B cell (primary cell): ENCODE data around the gene RASSF3. TPM values are rescaled to one million over a fixed set of nuclear protein-coding genes. Genes with fewer than 3 reads are reported as not detected.

ENCODE experiments used
- ATAC-seq: fragments of 200-7000 bp; cut with Tn5 transposase; one replicate; pipeline ENCODE4 v1.10.0; 2021; ENCODE audit warnings: low read depth, mild to moderate bottlenecking, moderate number of reproducible peaks, moderate library complexity
- CTCF ChIA-PET: fragments of 350-600 bp; sonication (Branson Sonifier 250); formaldehyde crosslinking; loops from one replicate; lab custom pipeline; 2021; ENCODE audit warnings: antibody characterized with exemption, inconsistent platforms; lab: Charles Lee
- POLR2A ChIA-PET: fragments of 350-600 bp; sonication (Branson Sonifier 250); formaldehyde crosslinking; loops from one replicate; lab custom pipeline; 2021; ENCODE audit warnings: antibody characterized with exemption; lab: Charles Lee
- DNase-seq: peaks from one replicate; pipeline ENCODE4 v3.0.0; 2013
- H2AFZ ChIP-seq: 2 replicates; pipeline ENCODE4 v1.6.1; 2012; ENCODE audit warnings: mild to moderate bottlenecking, low read depth, low read length; ENCODE audit not compliant: insufficient read depth, poor library complexity, severe bottlenecking
- H3K27ac ChIP-seq, 2 donors: 1 replicate in 1 of 2; 2 replicates in 1 of 2; pipeline ENCODE4 v1.5.1; 2012 to 2013; ENCODE audit warnings: low read length in 2 of 2, mild to moderate bottlenecking in 2 of 2, moderate library complexity in 1 of 2
- H3K27me3 ChIP-seq, 4 experiments: fragments of 200-600 bp in 1 of 4; sonication (generic) in 1 of 4; replicated peaks in 1 of 4; 1 replicate in 2 of 4; 2 replicates in 2 of 4; pipeline versions ENCODE4 v1.6.1 to v1.7.0; 2013 to 2016; ENCODE audit warnings: low read length in 3 of 4, mild to moderate bottlenecking in 2 of 4, mixed read lengths in 1 of 4, moderate library complexity in 1 of 4; ENCODE audit not compliant: insufficient read depth in 4 of 4, control insufficient read depth in 3 of 4; ENCODE audit errors: control extremely low read depth in 1 of 4
- H3K36me3 ChIP-seq, 2 experiments: replicated peaks in 1 of 2; 1 replicate in 1 of 2; 2 replicates in 1 of 2; pipeline versions ENCODE4 v1.6.1 to v1.7.1; 2013; ENCODE audit warnings: low read length in 1 of 2; ENCODE audit not compliant: insufficient read depth in 2 of 2, control insufficient read depth in 1 of 2; ENCODE audit errors: control extremely low read depth in 1 of 2, extremely low read depth in 1 of 2
- H3K4me1 ChIP-seq, 2 donors: fragments of 200-600 bp in 1 of 2; sonication (generic) in 1 of 2; 1 replicate in 1 of 2; 2 replicates in 1 of 2; pipeline versions ENCODE4 v1.5.1 to v1.6.1; 2013 to 2017; ENCODE audit warnings: low read length in 2 of 2; ENCODE audit not compliant: control insufficient read depth in 2 of 2, insufficient read depth in 2 of 2
- H3K4me2 ChIP-seq: replicated peaks from 2 replicates; pipeline ENCODE3; 2012; ENCODE audit warnings: mild to moderate bottlenecking, low read depth, low read length; ENCODE audit not compliant: poor library complexity, severe bottlenecking
- H3K4me3 ChIP-seq, 5 experiments: fragments of 200-600 bp in 1 of 5; sonication (generic) in 1 of 5; 1 replicate in 3 of 5; 2 replicates in 2 of 5; pipeline versions ENCODE4 v1.5.1 to v1.7.0; 2011 to 2016; ENCODE audit warnings: low read length in 4 of 5, mild to moderate bottlenecking in 4 of 5, low read depth in 2 of 5, control low read depth in 1 of 5, moderate library complexity in 1 of 5; ENCODE audit not compliant: insufficient read depth in 1 of 5; ENCODE audit errors: control extremely low read depth in 1 of 5, extremely low read depth in 1 of 5
- H3K79me2 ChIP-seq: fragments of 200-600 bp; sonication (generic); one replicate; pipeline ENCODE4 v1.6.0; 2016; ENCODE audit warnings: low read length; ENCODE audit not compliant: control insufficient read depth, insufficient read depth
- H3K9ac ChIP-seq: fragments of 200-600 bp; sonication (generic); 2 replicates; pipeline ENCODE4 v1.6.1; 2017; ENCODE audit warnings: mild to moderate bottlenecking, low read length, moderate library complexity
- H3K9me3 ChIP-seq, 3 donors: one replicate each; pipeline versions ENCODE4 v1.6.1 to v1.7.1; 2013; ENCODE audit warnings: low read length in 2 of 3; ENCODE audit not compliant: control insufficient read depth in 2 of 3, insufficient read depth in 1 of 3; ENCODE audit errors: control extremely low read depth in 1 of 3
- H4K20me1 ChIP-seq: 2 replicates; pipeline ENCODE4 v1.6.0; 2012; ENCODE audit warnings: mild to moderate bottlenecking, low read length; ENCODE audit not compliant: insufficient read depth, control insufficient read depth, poor library complexity, severe bottlenecking
- H3K27ac Mint-ChIP-seq: one replicate; pipeline ENCODE4 v1.8.0; 2021; ENCODE audit warnings: mixed read lengths
- H3K27me3 Mint-ChIP-seq: one replicate; pipeline ENCODE4 v1.8.0; 2021; ENCODE audit warnings: mixed read lengths
- H3K4me1 Mint-ChIP-seq: one replicate; pipeline ENCODE4 v1.8.0; 2021; ENCODE audit warnings: mixed read lengths
- H3K4me3 Mint-ChIP-seq: one replicate; pipeline ENCODE4 v1.8.0; 2021; ENCODE audit warnings: mixed read lengths
- H3K9me3 Mint-ChIP-seq: one replicate; pipeline ENCODE4 v1.8.0; 2022; ENCODE audit warnings: mixed read lengths; ENCODE audit not compliant: insufficient read depth
- EZH2 ChIP-seq: IDR thresholded peaks from 2 replicates; pipeline ENCODE4 v1.6.1; 2012; ENCODE audit warnings: borderline replicate concordance, low read depth, mild to moderate bottlenecking, moderate library complexity, low read length; ENCODE audit not compliant: insufficient read depth, poor library complexity, severe bottlenecking
- WGBS: methylation state at CpG from one replicate; pipeline ENCODE4 v1.1.5; 2013; ENCODE audit warnings: missing lambda C conversion rate; ENCODE audit not compliant: insufficient coverage; 5-methylcytosine and 5-hydroxymethylcytosine counted together
- intact Hi-C: fragments of 100-400 bp; cut with micrococcal nuclease; formaldehyde crosslinking; loops from one replicate; pipeline ENCODE4 v1.10.0; 2022
- polyA plus RNA-seq: library from polyadenylated mRNA; depleted of rRNA; stranded (reverse); fragments of >200 nt; gene quantifications from 2 replicates; pipeline ENCODE4 v1.2.3, GENCODE V29; 2012
- total RNA-seq, 2 donors: library from RNA; stranded (reverse); fragments of 120-200 nt in 1 of 2; gene quantifications; 1 replicate in 1 of 2; 2 replicates in 1 of 2; pipeline versions ENCODE4 v1.2.3 to v1.2.4, GENCODE V29; 2013 to 2022
- TF ChIP-seq, protein P1 (sequence below): fragments of 200-600 bp; IDR thresholded peaks from one replicate; pipeline ENCODE4 v1.8.0; 2022; ENCODE audit warnings: antibody characterized with exemption, mild to moderate bottlenecking

Gene RASSF3
- total and polyA plus RNA-seq, 2 donors (not counting 1 experiment from before 2014, with no cell fraction given), result 25.8 to 104 TPM

GRCh38 chr12:64731683-64732082 is 121.4 kb downstream of the RASSF3 start:
- no peak overlapping the region for H3K4me3 ChIP-seq
- H3K9me3 Mint-ChIP-seq, result no peaks in the 10 kb centered on the region
- no peaks in the 10 kb centered on the region for H3K9me3 ChIP-seq
- WGBS, result 100% methylated on average over 2 of the region's 4 CpGs
- peaks cover 10 to 13% of the 10 kb centered on the region in 2 donors for H3K4me1 ChIP-seq
- ChIA-PET POLR2A (no interaction called here), CTCF (no interaction called here)
- ATAC-seq (no peak), DNase-seq (no peak)
- H3K4me3 Mint-ChIP-seq, result no peak overlapping the region
- H4K20me1 ChIP-seq, result no peaks in the 10 kb centered on the region
- H3K9ac ChIP-seq, result no peak overlapping the region
- no peak overlapping the region for H3K27ac Mint-ChIP-seq
- H3K4me2 ChIP-seq, result no peak overlapping the region
- peaks cover 0 to 21% of the 10 kb centered on the region in 2 experiments for H3K36me3 ChIP-seq
- H3K27me3 Mint-ChIP-seq, result no peaks in the 10 kb centered on the region
- H3K4me1 Mint-ChIP-seq, result peaks cover 15% of the 10 kb centered on the region
- intact Hi-C loops, result no loop called here
- H2AFZ ChIP-seq, result no peak overlapping the region
- no peaks in the 10 kb centered on the region for H3K27me3 ChIP-seq
- TF ChIP-seq, protein P1, sequence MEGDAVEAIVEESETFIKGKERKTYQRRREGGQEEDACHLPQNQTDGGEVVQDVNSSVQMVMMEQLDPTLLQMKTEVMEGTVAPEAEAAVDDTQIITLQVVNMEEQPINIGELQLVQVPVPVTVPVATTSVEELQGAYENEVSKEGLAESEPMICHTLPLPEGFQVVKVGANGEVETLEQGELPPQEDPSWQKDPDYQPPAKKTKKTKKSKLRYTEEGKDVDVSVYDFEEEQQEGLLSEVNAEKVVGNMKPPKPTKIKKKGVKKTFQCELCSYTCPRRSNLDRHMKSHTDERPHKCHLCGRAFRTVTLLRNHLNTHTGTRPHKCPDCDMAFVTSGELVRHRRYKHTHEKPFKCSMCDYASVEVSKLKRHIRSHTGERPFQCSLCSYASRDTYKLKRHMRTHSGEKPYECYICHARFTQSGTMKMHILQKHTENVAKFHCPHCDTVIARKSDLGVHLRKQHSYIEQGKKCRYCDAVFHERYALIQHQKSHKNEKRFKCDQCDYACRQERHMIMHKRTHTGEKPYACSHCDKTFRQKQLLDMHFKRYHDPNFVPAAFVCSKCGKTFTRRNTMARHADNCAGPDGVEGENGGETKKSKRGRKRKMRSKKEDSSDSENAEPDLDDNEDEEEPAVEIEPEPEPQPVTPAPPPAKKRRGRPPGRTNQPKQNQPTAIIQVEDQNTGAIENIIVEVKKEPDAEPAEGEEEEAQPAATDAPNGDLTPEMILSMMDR, result no peak
- no peak for TF ChIP-seq EZH2
- no peaks in the 10 kb centered on the region for H3K79me2 ChIP-seq
- H3K27ac ChIP-seq, result no peak overlapping the region

- Histone ChIP-seq H2AFZ (no peak overlapping the region), H3K4me3 (no peak overlapping the region), H3K4me2 (no peak overlapping the region), H3K9me3 (no peaks in the 10 kb centered on the region), H3K36me3 (peaks cover 0 to 34% of the 10 kb centered on the region in 2 experiments), H3K9ac (no peak overlapping the region), H3K79me2 (no peaks in the 10 kb centered on the region), H3K27ac (no peak overlapping the region), H4K20me1 (no peaks in the 10 kb centered on the region), H3K27me3 (no peaks in the 10 kb centered on the region), H3K4me1 (peaks cover 10 to 13% of the 10 kb centered on the region in 2 donors)
- no peak overlapping the region for H3K4me3 Mint-ChIP-seq
- no peaks in the 10 kb centered on the region for H3K9me3 Mint-ChIP-seq
- ATAC-seq (no peak), DNase-seq (no peak)
- CTCF ChIA-PET, result interaction anchor here (0.9 to 1.2 kb wide), 2 partner anchors 62 to 184 kb away, joined by 4 to 6 read pairs; no protein-coding TSS in a partner anchor
- peaks cover 15% of the 10 kb centered on the region for H3K4me1 Mint-ChIP-seq
- no peak for TF ChIP-seq EZH2
- TF ChIP-seq, protein P1, result no peak
- no peaks in the 10 kb centered on the region for H3K27me3 Mint-ChIP-seq
- 100% methylated on average over 4 of the region's 4 CpGs for WGBS
- intact Hi-C loops, result no loop called here
- POLR2A ChIA-PET, result no interaction called here
- H3K27ac Mint-ChIP-seq, result no peak overlapping the region
Observed at GRCh38 chr12:64733857-64734256, 123.6 kb downstream of the RASSF3 start.
